HepG2 (cell line): Measurements from ENCODE around the gene NEDD4L. TPM values are rescaled to one million over a fixed set of nuclear protein-coding genes. Genes with fewer than 3 reads are reported as not detected.
A peak's percentile ranks its signal among the peaks of the same experiment; 100 is the strongest.

Experiments
- ATF5 ChIP-seq: sonication (generic); formaldehyde crosslinking; IDR thresholded peaks from 2 replicates; pipeline ENCODE4 v1.4.0; 2020; ENCODE audit warnings: mild to moderate bottlenecking, low read depth, missing genetic modification reagents
- DPF2 ChIP-seq: sonication (generic); formaldehyde crosslinking; IDR thresholded peaks from 2 replicates; pipeline ENCODE4 v1.4.0; 2020; ENCODE audit warnings: mild to moderate bottlenecking, low read depth, missing genetic modification reagents, borderline replicate concordance
- HES4 ChIP-seq: sonication (generic); formaldehyde crosslinking; IDR thresholded peaks from 2 replicates; pipeline ENCODE4 v1.9.0; 2021; ENCODE audit warnings: mild to moderate bottlenecking, missing genetic modification reagents, borderline replicate concordance
- HNF1B ChIP-seq: sonication (generic); formaldehyde crosslinking; IDR thresholded peaks from 2 replicates; pipeline ENCODE4 v1.5.1; 2020; ENCODE audit warnings: mild to moderate bottlenecking, moderate library complexity, missing genetic modification reagents
- KAT7 ChIP-seq: IDR thresholded peaks from 2 replicates; pipeline ENCODE4 v1.6.1; 2018; ENCODE audit warnings: borderline replicate concordance, missing compliant biosample characterization
- KDM4B ChIP-seq: sonication (generic); formaldehyde crosslinking; IDR thresholded peaks from 2 replicates; pipeline ENCODE4 v1.4.0; 2020; ENCODE audit warnings: missing genetic modification reagents
- MAF1 ChIP-seq: sonication (generic); formaldehyde crosslinking; IDR thresholded peaks from 2 replicates; pipeline ENCODE4 v1.5.0; 2020; ENCODE audit warnings: missing genetic modification reagents, borderline replicate concordance
- MBD4 ChIP-seq: IDR thresholded peaks from 2 replicates; pipeline ENCODE4 v1.6.1; 2012; ENCODE audit warnings: low read length, inconsistent platforms, borderline replicate concordance
- MIXL1 ChIP-seq: IDR thresholded peaks from 2 replicates; pipeline ENCODE4 v1.6.1; 2016
- NFE2 ChIP-seq: sonication (generic); formaldehyde crosslinking; IDR thresholded peaks from 2 replicates; pipeline ENCODE4 v1.4.0; 2020; ENCODE audit warnings: missing genetic modification reagents
- RFXANK ChIP-seq: IDR thresholded peaks from 2 replicates; pipeline ENCODE4 v1.6.1; 2016
- RXRA ChIP-seq: sonication (generic); formaldehyde crosslinking; IDR thresholded peaks from 2 replicates; pipeline ENCODE4 v1.5.1; 2020; ENCODE audit warnings: missing genetic modification reagents
- RXRB ChIP-seq: IDR thresholded peaks from 2 replicates; pipeline ENCODE4 v1.6.1; 2016; ENCODE audit warnings: borderline replicate concordance, missing genetic modification reagents, missing compliant biosample characterization
- SOX5 ChIP-seq: IDR thresholded peaks from 2 replicates; pipeline ENCODE4 v1.6.1; 2016; ENCODE audit warnings: borderline replicate concordance
- SRSF1 ChIP-seq: fragments of 200-400 bp; formaldehyde crosslinking; optimal IDR thresholded peaks from 2 replicates; pipeline ENCODE3; 2017; ENCODE audit warnings: mild to moderate bottlenecking, low read depth, low read length, moderate library complexity
- SYNCRIP ChIP-seq: fragments of 200-400 bp; formaldehyde crosslinking; IDR thresholded peaks from 2 replicates; pipeline ENCODE4 v1.6.1; 2018; ENCODE audit warnings: mild to moderate bottlenecking, low read depth, low read length; ENCODE audit not compliant: insufficient read depth
- TSC22D2 ChIP-seq: sonication (generic); formaldehyde crosslinking; IDR thresholded peaks from 2 replicates; pipeline ENCODE4 v1.5.1; 2020; ENCODE audit warnings: missing genetic modification reagents, mild to moderate bottlenecking, borderline replicate concordance
- ZNF326 ChIP-seq: sonication (generic); formaldehyde crosslinking; IDR thresholded peaks from 2 replicates; pipeline ENCODE4 v1.4.0; 2020; ENCODE audit warnings: missing genetic modification reagents, borderline replicate concordance
- ZNF740 ChIP-seq: sonication (generic); formaldehyde crosslinking; IDR thresholded peaks from 2 replicates; pipeline ENCODE4 v1.4.0; 2020; ENCODE audit warnings: missing genetic modification reagents
- polyA plus RNA-seq, 8 experiments: library from polyadenylated mRNA; depleted of rRNA in 3 of 8; stranded (reverse) in 7 of 8; unstranded in 1 of 8; fragments of >200 nt; fragmentation: Illumina TruSeq in 4 of 8; extraction: Trizol in 4 of 8; gene quantifications; 2 replicates each; pipeline versions ENCODE4 v1.2.1 to v1.2.3, GENCODE V29; 2011 to 2016; ENCODE audit warnings: low read depth in 4 of 8, missing spikeins in 1 of 8, mixed read lengths in 1 of 8; ENCODE audit not compliant: insufficient read depth in 1 of 8
- total RNA-seq, 5 experiments: library from RNA; depleted of rRNA; stranded (reverse); fragments of >200 nt; fragmentation: Illumina TruSeq; extraction: Trizol; gene quantifications; 2 replicates each; pipeline ENCODE4 v1.2.3, GENCODE V29; 2016; ENCODE audit warnings: low read depth in 1 of 5
- TF ChIP-seq, protein P1 (sequence below): sonication (generic); formaldehyde crosslinking; IDR thresholded peaks from 2 replicates; pipeline ENCODE4 v1.8.1; 2023; ENCODE audit warnings: missing genetic modification reagents, inconsistent platforms, borderline replicate concordance
- TF ChIP-seq, protein P2 (sequence below): fragments of 450-650 bp; IDR thresholded peaks from 2 replicates; pipeline ENCODE4 v1.6.1; 2016
- TF ChIP-seq, protein P3 (sequence below): sonication (generic); formaldehyde crosslinking; conservative IDR thresholded peaks from 2 replicates; pipeline ENCODE4 v1.5.0; 2020; ENCODE audit warnings: missing genetic modification reagents
- TF ChIP-seq, protein P4 (sequence below): sonication (generic); formaldehyde crosslinking; IDR thresholded peaks from 2 replicates; pipeline ENCODE4 v1.5.0; 2020; ENCODE audit warnings: missing genetic modification reagents, mild to moderate bottlenecking, borderline replicate concordance

The NEDD4L gene
- total and polyA plus RNA-seq, 2 of the 13 experiments (the other 11 are each of a cell fraction or from before 2014, with no cell fraction given), result 168 to 390 TPM

DNA sequence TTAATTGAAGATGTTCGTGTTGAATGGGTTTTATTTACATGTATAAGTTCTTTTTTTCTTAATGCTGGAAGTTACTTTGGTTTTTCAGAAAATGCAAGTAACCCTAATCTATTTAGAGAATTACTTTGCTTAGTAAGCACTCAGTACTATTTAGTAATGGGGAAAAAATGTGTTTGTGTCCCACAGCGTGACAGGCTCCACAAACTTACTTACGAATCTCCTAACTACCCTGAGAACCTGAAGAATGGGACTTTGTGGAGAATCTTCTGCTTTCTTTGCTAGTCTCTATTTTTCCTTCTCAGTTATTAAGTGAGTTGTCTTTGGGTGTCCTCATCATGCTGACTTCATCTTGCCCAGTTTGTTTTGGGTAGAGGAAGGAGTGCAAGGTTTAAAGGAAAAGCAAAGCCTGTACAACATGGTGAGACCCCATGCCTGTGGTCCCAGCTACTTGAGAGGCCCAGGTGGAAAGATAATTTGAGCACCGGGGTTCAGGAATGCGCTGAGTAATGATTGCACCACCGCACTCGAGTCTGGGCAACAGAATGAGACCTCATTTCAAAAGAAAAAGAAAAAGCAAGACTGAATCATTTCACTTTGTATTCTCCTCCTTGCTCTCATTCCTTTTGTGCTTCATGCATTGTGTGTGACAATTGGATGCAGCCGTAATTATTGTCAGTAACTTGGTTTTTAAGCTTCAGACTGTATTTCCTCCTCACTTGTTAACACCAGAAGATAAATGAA, 10.2 kb downstream of the NEDD4L start (continued):
- TF ChIP-seq SOX5 (peak; percentile 50; the same call in 1 of the 2 replicates), ZNF740 (CRISPR knock-in tag) (no peak), HES4 (no peak), RXRA (CRISPR knock-in tag) (no peak; the same call in 1 of the 2 replicates), RFXANK (CRISPR knock-in tag) (no peak), KAT7 (CRISPR knock-in tag) (no peak), MIXL1 (CRISPR knock-in tag) (no peak; the same call in 1 of the 2 replicates), TSC22D2 (CRISPR knock-in tag) (no peak), HNF1B (CRISPR knock-in tag) (0 out of 2 replicates have a peak, but pooled peaks have one; percentile 29), MAF1 (no peak), ATF5 (CRISPR knock-in tag) (no peak), DPF2 (no peak), ZNF326 (no peak), KDM4B (CRISPR knock-in tag) (no peak), RXRB (CRISPR knock-in tag) (0 out of 2 replicates have a peak, but pooled peaks have one; percentile 22), NFE2 (CRISPR knock-in tag) (peak; percentile 82), SRSF1 (no peak), SYNCRIP (no peak), MBD4 (no peak)
- TF ChIP-seq, protein P1, sequence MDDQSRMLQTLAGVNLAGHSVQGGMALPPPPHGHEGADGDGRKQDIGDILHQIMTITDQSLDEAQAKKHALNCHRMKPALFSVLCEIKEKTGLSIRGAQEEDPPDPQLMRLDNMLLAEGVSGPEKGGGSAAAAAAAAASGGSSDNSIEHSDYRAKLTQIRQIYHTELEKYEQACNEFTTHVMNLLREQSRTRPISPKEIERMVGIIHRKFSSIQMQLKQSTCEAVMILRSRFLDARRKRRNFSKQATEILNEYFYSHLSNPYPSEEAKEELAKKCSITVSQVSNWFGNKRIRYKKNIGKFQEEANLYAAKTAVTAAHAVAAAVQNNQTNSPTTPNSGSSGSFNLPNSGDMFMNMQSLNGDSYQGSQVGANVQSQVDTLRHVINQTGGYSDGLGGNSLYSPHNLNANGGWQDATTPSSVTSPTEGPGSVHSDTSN (CRISPR knock-in tag), result no peak
- TF ChIP-seq, protein P2, sequence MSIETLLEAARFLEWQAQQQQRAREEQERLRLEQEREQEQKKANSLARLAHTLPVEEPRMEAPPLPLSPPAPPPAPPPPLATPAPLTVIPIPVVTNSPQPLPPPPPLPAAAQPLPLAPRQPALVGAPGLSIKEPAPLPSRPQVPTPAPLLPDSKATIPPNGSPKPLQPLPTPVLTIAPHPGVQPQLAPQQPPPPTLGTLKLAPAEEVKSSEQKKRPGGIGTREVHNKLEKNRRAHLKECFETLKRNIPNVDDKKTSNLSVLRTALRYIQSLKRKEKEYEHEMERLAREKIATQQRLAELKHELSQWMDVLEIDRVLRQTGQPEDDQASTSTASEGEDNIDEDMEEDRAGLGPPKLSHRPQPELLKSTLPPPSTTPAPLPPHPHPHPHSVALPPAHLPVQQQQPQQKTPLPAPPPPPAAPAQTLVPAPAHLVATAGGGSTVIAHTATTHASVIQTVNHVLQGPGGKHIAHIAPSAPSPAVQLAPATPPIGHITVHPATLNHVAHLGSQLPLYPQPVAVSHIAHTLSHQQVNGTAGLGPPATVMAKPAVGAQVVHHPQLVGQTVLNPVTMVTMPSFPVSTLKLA, result no peak
- TF ChIP-seq, protein P3, sequence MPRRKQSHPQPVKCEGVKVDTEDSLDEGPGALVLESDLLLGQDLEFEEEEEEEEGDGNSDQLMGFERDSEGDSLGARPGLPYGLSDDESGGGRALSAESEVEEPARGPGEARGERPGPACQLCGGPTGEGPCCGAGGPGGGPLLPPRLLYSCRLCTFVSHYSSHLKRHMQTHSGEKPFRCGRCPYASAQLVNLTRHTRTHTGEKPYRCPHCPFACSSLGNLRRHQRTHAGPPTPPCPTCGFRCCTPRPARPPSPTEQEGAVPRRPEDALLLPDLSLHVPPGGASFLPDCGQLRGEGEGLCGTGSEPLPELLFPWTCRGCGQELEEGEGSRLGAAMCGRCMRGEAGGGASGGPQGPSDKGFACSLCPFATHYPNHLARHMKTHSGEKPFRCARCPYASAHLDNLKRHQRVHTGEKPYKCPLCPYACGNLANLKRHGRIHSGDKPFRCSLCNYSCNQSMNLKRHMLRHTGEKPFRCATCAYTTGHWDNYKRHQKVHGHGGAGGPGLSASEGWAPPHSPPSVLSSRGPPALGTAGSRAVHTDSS, result no peak
- TF ChIP-seq, protein P4, sequence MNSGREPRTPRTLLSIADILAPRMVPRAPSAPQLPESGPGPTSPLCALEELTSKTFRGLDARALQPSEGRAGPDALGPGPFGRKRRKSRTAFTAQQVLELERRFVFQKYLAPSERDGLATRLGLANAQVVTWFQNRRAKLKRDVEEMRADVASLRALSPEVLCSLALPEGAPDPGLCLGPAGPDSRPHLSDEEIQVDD, result no peak
